ENCODE data around the gene INHA.
A peak's percentile ranks its signal among the peaks of the same experiment; 100 is the strongest.

INHA gene

DNA sequence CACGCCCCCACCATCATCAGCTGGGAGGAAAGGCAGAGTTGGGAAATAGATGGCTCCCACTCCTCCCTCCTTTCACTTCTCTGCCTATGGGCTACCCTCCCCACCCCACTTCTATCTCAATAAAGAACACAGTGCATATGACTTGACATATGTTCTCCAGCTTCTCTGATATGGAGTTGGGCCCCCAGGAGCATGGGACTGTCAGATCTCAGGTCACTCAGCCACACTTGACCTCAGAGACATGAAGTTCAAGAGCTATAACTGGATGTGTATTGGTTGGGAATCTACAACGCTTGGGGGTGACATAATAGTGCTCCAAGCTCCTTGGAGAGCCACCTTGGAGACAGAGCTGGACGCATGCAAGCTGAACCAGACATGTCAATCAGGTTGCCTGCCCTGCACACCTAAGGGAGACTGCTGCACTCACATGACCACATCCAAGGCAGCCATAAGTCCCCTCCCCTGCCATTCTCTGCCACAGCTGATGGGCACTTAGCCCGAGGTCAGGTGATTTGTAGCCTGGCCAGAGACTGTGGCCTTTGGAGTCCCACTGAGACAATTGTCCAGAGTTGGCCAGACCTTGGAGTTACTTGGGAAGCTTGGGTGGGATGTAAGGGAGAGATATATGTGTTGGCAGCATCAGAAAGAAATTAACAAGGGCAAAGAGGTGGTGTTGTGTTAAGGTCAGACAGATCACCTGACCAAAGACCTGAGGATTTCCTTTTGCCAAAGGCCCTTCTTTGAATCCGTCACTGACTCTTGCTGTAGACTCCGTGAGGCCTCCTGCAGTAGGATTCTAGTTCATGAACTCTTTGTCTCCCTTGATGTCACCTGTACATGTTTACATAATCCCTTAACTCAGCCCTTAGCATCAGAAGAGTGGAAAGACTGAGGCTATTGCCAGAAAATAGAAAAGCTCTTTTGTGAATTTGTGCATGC is 3.7 kb downstream of the INHA start:
- no peak for DNase-seq

- DNase-seq: peak; percentile 71
Observed at GRCh38 chr2:219576505-219577388, 4.6 kb downstream of the INHA start.

- DNase-seq: no peak
Observed at GRCh38 chr2:219578811-219579613, 6.9 kb downstream of the INHA start.

DNA sequence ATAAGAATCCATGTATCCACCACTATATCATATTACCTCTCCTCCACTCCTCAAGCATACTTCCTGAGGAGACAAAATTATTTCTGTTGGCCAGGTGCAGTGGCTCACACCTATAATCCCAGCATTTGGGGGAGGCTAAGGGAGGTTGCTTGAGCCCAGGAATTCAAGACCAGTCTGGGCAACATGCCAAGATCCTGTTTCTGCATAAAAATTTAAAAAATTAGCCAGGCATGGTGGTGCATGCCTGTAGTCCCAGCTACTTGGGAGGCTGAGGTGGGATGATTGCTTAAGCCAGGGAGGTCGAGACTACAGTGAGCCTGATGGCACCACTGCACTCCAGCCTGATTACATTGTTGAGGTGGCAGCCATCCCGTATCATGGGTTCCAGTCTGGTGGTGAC is 9.2 kb downstream of the INHA start:
- DNase-seq: no peak

DNA sequence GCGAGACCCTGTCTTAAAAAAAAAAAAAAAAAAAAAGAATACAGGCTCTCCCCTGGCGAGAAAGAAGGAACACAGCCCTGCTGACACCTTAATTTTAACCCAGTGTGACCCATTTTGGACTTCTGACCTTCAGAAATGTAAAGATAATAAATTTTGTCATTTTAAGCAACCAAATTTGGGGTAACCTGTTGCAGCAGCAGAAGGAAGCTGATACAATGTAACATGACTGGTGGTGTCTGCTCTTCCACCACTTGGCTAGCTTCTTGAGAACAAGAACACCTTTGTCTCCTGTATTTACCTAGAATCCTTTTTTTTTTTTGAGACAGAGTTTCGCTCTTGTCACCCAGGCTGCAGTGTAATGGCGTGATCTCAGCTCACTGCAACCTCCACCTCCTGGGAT is 19.0 kb downstream of the INHA start:
- no peak for DNase-seq

DNA sequence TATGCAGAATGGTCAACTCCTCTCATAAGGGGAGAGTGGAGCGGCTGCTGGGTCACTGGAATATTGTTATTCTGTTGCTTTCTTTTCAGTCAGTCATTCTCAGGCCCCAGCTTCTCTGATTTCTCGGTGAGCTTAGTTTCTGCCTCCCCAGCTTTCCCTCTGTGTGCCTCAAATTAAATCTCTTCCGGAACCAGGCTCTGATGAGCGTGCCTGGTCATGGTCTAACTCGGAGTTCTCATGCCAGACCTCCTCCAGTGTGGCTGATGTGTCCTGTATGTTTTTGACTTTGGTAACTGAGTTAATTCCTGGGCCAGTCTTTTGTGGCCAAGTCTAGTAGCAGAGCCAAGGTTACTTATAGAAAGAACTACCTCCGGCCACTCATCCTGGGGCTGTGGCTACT is 20.6 kb downstream of the INHA start:
- no peak for DNase-seq

DNA sequence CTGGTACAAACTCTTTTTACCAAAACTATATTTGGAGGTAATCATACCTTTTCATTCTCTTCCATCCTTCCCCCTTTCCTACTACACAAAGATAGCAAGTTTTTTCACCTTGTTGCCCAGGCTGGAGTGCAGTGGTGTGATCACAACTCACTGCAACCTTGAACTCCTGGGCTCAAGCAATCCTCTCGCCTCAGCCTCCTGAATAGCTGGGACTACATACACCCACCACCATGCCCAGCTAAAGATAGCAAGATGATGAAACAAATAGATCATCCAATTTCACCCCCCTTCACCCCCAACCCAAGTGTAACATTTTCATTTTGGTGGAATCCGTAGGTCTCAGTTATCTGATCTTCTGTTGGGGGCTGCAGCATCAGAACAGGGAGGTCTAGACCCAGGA is 21.0 kb downstream of the INHA start:
- DNase-seq: no peak

- peak; percentile 77 for DNase-seq
Observed at GRCh38 chr2:219595256-219595655, 23.1 kb downstream of the INHA start.

- no peak for DNase-seq
Observed at GRCh38 chr2:219596954-219597551, 24.9 kb downstream of the INHA start.

- DNase-seq: peak; percentile 98
Observed at GRCh38 chr2:219597552-219598307, 25.6 kb downstream of the INHA start, which contains the start of gene STK11IP. TSS of gene STK11IP (plus strand) at chr2:219597857. CDS start at chr2:219598120, 263 bp downstream.

DNA sequence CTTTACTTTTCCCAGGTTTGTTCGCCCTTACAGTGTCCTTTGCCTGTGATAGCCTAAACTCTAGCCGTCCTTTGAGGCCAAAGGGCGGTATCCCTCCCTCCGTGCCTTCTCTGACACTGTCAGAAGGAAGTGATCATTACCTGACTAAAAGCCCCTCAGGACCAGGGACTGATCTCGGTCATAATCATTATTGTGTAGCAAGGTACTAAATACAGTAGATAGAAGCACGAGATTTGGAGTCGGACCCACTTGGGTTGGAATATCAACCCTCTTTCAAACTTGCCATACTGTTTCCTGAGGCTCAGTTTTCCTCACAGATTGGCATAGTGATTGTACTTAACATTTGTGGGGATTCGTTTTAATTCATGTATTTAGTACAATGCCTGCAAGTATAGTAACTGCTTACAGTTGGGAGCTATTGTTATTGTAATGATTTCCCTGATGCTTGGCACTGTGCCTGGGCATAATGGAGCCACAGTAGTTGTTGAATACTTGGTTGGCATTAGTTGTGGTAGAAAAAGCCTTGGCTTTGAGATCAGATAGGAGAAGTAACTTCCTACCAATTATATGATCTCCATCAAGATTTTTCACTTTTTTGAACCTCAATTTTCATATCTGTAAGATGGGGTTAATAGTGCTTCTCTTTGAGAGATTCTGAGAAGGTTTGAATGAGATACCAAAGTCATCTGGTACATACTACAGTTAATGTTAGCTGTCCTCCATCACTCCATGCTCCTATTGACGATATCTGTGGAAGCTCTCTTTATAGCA is 26.4 kb downstream of the INHA start:
- no peak for DNase-seq

- DNase-seq: no peak
Observed at GRCh38 chr2:219603771-219604170, 31.7 kb downstream of the INHA start.

DNA sequence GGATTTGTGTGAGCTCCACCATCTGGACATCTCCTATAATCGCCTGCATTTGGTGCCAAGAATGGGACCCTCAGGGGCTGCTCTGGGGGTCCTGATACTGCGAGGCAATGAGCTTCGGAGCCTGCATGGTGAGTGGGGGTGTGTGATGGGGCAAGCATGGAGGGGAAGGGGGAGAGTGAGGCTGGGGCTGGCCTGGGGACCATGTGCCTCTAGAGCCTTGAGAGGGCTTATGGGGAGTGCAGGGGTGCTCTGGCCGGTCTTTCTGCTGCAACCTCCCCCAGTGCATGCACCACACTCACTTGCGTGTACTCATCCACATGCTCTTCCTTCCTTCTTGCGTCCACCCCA is 33.5 kb downstream of the INHA start:
- DNase-seq: no peak

GRCh38 chr2:219607931-219608330 is 35.8 kb downstream of the INHA start:
- no peak for DNase-seq

DNA sequence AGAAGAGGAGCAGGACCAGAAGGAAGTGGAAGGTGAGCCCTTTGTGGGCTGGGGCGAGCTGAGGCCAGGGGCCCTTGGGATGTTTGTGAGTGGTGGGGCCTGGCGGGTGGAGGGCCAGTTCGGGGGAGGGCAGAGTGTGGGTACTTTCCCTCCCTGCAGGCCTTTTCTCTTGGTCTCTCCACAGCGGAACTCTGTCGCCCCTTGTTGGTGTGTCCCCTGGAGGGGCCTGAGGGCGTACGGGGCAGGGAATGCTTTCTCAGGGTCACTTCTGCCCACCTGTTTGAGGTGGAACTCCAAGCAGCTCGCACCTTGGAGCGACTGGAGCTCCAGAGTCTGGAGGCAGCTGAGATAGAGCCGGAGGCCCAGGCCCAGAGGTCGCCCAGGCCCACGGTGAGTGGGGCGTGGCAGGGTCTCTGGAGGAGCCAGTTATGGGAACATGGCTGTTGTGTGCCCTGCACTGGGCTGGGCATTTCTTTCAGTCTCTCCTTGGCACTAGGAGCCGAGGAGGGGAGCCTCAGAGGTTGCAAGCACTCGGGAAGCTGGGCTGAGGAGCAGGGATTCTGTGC is 36.4 kb downstream of the INHA start:
- DNase-seq: no peak

GRCh38 chr2:219609149-219609750 is 37.1 kb downstream of the INHA start:
- no peak for DNase-seq

- no peak for DNase-seq
Observed at GRCh38 chr2:219611306-219611705, 39.2 kb downstream of the INHA start.

DNA sequence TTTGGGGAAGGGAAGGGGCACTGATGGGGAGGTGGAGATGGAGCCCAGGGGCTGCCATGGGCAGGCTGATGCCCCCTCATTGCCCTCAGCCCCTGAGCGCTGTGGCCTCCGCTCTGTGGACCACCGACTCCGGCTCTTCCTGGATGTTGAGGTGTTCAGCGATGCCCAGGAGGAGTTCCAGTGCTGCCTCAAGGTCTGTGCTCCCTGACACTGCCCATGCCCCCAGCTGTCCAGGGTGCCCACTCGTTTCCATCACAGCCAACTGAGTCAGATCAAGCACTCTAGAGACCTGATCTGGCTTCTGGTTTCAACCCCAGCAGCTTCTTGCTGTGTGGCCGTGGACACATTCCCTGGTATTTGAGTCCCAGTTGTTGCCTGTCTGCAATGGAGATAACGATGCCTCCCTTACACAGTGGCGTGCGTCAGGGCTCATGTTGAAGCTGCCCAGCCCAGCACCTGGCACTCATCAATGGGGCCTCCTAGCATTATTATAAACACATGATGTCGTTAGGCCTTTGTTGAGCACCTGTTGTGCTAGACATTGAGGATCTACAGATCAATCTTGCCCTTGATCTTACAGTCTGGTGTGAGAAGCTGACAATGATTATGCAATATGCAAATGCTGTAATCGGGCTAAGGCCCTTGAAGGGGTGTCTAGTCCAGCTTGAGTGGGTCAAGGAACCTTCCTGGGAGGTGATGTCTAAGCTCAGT is 39.9 kb downstream of the INHA start:
- no peak for DNase-seq

GRCh38 chr2:219612577-219613286 is 40.6 kb downstream of the INHA start:
- DNase-seq: no peak

Measured in femur (tissue), 1 donor.